Activated T-helper 1 cell treated with Interleukin-2 at 50 U/mL for 16 hours (primary cell): ENCODE data around the gene TCOF1.
"Not testable (repeated sequence)": the region's sequence is repeated elsewhere in the genome, so short reads cannot be mapped to it uniquely, and the experiment has no call there.

ENCODE experiments used
- DNase-seq: peaks from one replicate; pipeline ENCODE4 v3.0.0-alpha.2; 2020; ENCODE audit warnings: low read depth

The TCOF1 gene

GRCh38 chr5:150404535-150404934 is 47.0 kb downstream of the TCOF1 start:
- no peak for DNase-seq

DNA sequence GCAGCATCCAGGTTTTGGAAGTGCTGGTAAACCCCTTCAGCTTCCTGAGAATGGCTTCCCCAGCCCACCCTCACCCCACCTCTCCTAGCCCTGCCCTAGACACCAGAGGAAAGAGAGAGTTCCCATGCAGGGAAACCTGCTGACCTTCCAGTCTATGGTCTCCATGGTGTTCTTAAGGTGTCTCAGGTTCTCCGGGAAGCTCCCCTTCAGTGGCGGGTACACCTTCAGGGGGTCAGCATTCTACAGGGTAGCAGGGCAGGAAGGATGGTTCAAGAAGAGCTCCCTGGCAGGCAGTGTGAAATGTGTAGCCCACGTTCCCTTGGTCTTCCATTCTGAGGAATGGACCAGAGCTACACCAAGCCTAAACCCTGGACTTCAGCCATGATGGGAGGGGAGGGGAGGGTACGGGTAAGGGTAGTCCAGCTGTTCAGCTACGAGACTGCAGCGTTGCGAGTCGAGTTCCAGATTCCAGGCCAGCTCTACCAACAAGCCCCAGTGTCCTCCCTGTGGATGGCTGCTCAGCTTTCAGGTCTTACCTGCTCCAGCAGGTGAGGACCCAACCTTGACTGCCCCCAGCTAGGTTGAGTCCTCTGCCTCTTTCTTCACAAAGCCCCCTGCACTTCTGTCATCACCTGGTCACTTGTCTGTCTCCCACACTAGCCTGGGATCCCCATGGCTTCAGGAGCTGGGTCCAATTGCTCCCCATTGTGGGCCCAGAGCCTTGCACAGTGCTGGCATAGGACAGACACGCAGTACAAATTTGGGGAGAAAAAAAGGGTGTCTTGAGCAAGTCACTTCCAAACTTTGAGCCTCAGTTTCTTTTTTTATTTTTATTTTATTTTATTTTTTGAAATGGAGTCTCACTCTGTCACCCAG is 47.7 kb downstream of the TCOF1 start:
- no peak for DNase-seq

GRCh38 chr5:150406103-150406722 is 48.7 kb downstream of the TCOF1 start:
- no peak for DNase-seq

- no peak for DNase-seq
Observed at GRCh38 chr5:150406723-150407095, 49.2 kb downstream of the TCOF1 start.

DNA sequence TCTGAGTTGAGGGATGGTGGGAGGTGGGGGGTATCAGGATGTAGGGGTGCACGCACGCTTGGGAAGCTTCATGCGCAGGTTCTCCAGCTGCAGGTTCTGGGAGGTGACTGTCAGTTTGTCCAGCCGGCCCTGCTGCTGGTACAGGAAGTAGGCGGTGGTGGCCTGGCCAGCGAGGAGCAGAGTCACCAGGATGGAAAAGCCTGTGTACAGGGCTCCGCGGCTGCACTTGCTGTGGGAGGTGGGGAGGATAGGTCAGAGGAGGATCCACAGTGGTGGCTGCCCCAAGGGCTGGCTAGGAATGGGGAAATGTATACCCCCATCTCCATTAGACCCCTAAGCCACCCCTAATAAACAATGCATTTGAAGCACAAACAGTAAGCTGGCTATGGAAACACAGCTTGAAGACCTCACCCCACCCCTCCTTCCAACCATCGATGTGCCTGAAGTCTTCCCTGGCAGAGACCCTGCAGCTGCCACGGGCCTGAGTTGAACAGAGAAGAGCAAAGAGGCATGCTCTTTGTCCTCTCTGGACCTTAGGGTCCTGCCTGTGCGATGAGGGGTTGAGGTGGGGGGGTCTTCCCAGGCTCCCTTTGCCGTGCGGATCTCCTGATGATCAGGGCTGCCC is 49.7 kb downstream of the TCOF1 start:
- no peak for DNase-seq

DNA sequence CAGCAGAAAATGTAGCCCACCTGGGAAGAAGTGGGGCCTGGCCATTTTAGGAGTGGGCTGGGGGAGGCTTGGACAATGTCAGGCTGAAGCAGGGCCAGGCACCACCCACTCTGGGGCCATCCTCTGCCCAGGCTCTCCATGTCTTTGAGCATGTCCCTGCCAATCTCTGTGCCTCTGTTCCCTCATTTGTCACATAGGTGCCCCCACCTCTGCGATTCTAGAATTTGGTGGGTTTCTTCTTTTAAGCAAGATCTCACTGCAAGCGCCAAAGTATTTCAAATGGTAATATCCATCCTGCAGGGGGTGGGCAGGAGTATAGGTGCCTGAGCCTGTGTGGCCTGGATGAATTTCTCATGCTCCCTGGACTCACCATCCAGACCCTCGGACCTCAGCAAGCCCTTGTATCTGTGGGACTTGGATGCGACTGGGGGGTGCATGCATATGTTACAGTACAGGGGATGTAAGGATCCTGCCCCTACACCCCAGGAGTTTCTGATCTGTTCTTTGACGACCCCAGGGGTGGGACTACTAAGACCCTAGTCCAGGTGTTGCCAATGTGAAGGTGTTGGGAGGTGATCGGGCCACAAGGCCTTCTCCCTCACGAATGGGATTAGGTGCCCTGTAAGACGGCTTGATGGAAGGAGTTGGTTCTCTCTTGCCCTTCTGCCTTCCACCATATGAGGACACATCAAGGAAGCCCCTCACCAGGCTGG is 50.9 kb downstream of the TCOF1 start:
- DNase-seq, result no peak

GRCh38 chr5:150409638-150410523 is 52.4 kb downstream of the TCOF1 start:
- DNase-seq, result no peak

- peak; percentile 15 for DNase-seq
Observed at GRCh38 chr5:150410524-150411244, 53.2 kb downstream of the TCOF1 start.

DNA sequence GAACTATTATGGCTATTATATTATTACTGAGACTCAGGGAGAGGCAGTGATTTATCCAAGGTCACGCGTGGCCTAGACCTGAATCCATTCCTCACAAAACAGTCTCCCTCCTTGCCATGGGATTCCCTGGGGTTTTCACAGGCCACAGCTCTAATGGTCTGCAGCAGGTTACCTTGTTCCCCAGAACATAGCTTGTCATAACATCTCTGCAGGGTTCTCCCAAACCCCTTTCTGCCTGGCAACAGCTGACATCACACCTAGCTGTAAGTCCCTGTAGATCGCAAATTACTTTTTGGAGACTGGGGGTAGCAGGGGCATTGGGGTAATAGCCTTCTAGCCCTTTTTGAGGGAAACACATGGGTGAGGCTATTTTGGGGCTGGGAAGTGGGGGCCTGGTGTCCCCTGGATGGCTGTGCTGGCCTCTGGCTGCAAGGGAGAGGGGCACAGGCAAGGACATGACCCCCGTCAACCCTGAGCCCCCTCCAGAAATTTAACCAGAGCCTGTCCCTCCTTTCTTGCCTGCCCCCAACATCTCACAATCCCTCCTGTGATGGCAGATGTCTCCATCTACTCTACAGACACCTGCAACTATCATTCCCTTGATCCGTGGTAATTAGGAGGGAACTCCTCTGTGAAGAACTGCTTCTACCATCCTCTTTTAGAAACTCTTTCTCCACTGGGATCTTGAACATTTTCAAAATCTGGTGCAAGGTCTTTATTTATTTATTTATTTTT is 53.9 kb downstream of the TCOF1 start:
- peak; percentile 23 for DNase-seq

DNA sequence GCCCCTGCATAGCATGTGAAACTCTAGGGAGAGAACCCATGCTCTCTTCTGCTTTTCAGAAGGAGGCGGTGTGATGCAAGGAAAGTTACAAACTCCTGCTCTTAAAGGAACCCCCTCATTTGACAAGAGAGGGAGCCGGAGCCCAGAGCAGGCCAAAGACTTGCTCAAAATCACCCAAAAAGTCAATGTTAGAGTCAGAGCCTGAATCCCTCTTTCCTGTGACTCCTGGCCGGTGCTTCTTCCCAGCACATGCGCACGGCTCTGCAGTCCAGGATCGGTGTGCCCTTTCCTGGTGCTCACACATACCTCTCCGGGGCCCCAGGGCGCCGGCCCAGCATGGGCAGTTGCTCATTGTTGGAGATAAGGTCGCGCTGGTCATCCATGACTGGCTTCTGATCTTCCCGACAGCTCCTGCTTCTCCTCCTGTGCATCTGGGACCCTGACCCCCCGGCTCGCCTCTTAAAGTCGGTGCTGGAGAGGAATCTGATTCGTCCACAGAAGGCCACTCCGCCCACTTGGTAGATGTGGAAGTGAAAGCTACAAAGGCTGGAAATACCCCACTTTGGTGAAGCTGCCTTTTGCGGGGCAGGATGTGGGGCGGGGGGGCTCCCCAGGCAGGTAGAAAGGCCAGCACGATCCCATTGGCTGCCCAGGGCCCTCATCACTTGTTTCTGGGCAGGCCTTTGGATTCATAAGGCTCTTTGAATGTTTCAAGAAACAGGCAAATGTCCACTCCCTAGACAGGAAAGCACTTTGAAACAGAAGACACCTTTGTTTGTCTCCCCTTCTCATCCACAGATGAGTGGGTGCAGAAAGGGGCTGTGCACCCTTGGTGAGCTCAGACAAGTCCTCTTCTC is 55.0 kb downstream of the TCOF1 start, which contains the start of gene CD74:
Gene CD74 (minus strand): TSS at position 592 of the 857 bp plus-strand sequence. CDS start 161 bp downstream, at position 431.
- DNase-seq, result peak; percentile 82

GRCh38 chr5:150413176-150413901 is 55.8 kb downstream of the TCOF1 start:
- DNase-seq, result no peak

- DNase-seq, result not testable (repeated sequence)
Observed at GRCh38 chr5:150413902-150414790, 56.6 kb downstream of the TCOF1 start.

- no peak for DNase-seq
Observed at GRCh38 chr5:150419630-150420270, 62.3 kb downstream of the TCOF1 start.

- no peak for DNase-seq
Observed at GRCh38 chr5:150422075-150422474, 64.6 kb downstream of the TCOF1 start.

DNA sequence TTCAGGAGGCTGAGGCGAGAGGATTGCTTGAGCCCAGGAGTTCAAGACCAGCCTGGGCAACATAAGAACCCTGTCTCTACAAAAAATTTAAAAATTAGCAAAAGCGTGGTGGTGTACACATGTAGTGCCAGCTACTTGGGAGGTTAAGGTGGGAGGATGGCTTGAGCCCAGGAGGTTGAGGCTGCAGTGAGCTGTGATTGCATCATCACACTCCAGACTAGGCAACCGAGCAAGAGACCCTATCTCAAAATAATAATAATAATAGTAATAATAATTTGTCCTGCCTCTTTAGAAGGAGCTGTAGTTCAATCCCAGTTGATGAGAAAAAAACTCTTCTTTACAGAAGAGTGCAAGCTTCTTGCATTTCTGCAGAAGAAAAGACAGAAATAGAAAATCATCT is 65.3 kb downstream of the TCOF1 start:
- DNase-seq, result no peak

DNA sequence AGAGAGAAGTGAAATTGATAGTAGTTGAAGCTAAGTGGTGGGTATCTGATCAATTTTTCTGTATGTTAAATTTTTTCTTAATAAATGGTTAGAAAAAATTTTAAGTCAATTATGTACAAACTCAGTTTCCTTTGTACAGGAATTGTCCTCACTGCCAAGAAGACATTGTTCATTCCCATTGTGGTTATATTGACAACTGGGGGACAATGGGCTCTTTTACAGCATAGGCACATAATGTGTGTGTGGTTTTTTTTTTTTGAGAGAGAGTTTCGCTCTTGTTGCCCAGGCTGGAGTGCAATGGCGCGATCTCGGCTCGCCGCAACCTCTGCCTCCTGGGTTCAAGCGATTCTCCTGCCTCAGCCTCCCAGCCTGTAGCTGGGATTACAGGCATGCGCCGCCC is 68.7 kb downstream of the TCOF1 start:
- not testable (repeated sequence) for DNase-seq
